ENCODE data around the gene NHSL2. TPM values are rescaled to one million over a fixed set of nuclear protein-coding genes. Genes with fewer than 3 reads are reported as not detected.

NHSL2 gene
- total and polyA plus RNA-seq, 2 of the 13 experiments (the other 11 are each of a cell fraction or from before 2014, with no cell fraction given) = not detected

GRCh38 chrX:72005046-72005445 lies 94.4 kb downstream of the NHSL2 start:
- H3K9me3 ChIP-seq (ENCODE audit: low read length) = no peaks in the 10 kb centered on the region
- H3K9ac ChIP-seq (ENCODE audit: insufficient read depth, low read depth, low read length) = no peak overlapping the region
- no peaks in the 10 kb centered on the region for H3K4me1 ChIP-seq (ENCODE audit: insufficient read depth, low read length)
- H3K4me2 ChIP-seq (ENCODE audit: low read depth, low read length) = no peak overlapping the region
- in situ Hi-C loops (cut with HindIII; ENCODE audit: extremely low pct_ligation_motif_present, low pct_unique_long_range_greater_than_20kb) = no loop called here
- H3K27ac ChIP-seq (ENCODE audit: extremely low read length, insufficient read depth, low read length) = no peak overlapping the region
- BruUV-seq (replicated peaks) = no TSS peak
- no peaks in the 10 kb centered on the region for H3K27me3 ChIP-seq (ENCODE audit: control insufficient read depth in 1 of 2, insufficient read depth in 2 of 2, low read length in 2 of 2)
- no peaks in the 10 kb centered on the region for H3K79me2 ChIP-seq (ENCODE audit: insufficient read depth, low read length)
- WGBS (ENCODE audit: low lambda C conversion rate) = 42% methylated on average over 2 of the region's 2 CpGs
- H2AFZ ChIP-seq (ENCODE audit: low read length) = no peak overlapping the region
- no peak overlapping the region for H3K4me3 ChIP-seq (replicated peaks in 1 of 3; ENCODE audit: insufficient read depth in 1 of 3, low read depth in 2 of 3, low read length in 3 of 3)
- no peaks in the 10 kb centered on the region for H4K20me1 ChIP-seq (ENCODE audit: insufficient read depth, low read length)
- FAIRE-seq (no peak), DNase-seq (ENCODE audit: low spot score) (no peak), ATAC-seq (no peak)
- intact Hi-C loops (cut with micrococcal nuclease; ENCODE audit: unreplicated experiment) = no loop called here
- ChIA-PET POLR2A (no interaction called here), CTCF (ENCODE audit: low intra/inter-chr PET ratio, low total read pairs) (no interaction called here)
- H3K36me3 ChIP-seq (replicated peaks in 1 of 2; ENCODE audit: control insufficient read depth in 1 of 2, insufficient read depth in 2 of 2, low read length in 2 of 2) = no peaks in the 10 kb centered on the region
- TF ChIP-seq ONECUT2 (CRISPR knock-in tag; IDR thresholded peaks at IDR 0.05) (no peak), ZBTB14 (CRISPR knock-in tag; IDR thresholded peaks at IDR 0.05) (no peak), RCOR2 (CRISPR knock-in tag; IDR thresholded peaks at IDR 0.05) (no peak), HNRNPH1 (optimal IDR thresholded peaks at IDR 0.05; ENCODE audit: low read depth, low read length) (no peak), ZNF670 (CRISPR knock-in tag; IDR thresholded peaks at IDR 0.05; ENCODE audit: borderline replicate concordance) (no peak), SRSF4 (IDR thresholded peaks at IDR 0.05; ENCODE audit: low read depth, low read length, poor library complexity, severe bottlenecking) (no peak), KAT2B (IDR thresholded peaks at IDR 0.05; ENCODE audit: borderline replicate concordance, low read depth, low read length) (no peak), DNMT3B (CRISPR knock-in tag; conservative IDR thresholded peaks at IDR 0.05) (no peak), ATF5 (CRISPR knock-in tag; IDR thresholded peaks at IDR 0.05; ENCODE audit: low read depth) (no peak), DR1 (CRISPR knock-in tag; IDR thresholded peaks at IDR 0.05) (no peak), FOXM1 (CRISPR knock-in tag; IDR thresholded peaks at IDR 0.05) (no peak), ZNF776 (CRISPR knock-in tag; IDR thresholded peaks at IDR 0.05) (no peak), MXD1 (CRISPR knock-in tag; IDR thresholded peaks at IDR 0.05) (no peak), MTF1 (CRISPR knock-in tag; IDR thresholded peaks at IDR 0.05) (no peak), SSRP1 (CRISPR knock-in tag; IDR thresholded peaks at IDR 0.05) (no peak), ZNF414 (CRISPR knock-in tag; IDR thresholded peaks at IDR 0.05) (no peak)

Measured in HepG2 (cell line).